Subcutaneous abdominal adipose tissue (tissue), 5 donors: Measurements from ENCODE around the gene RBFOX1.

ENCODE experiments used
- H3K27ac ChIP-seq: one replicate; pipeline ENCODE4 v1.7.0; 2013; ENCODE audit warnings: low read depth, mild to moderate bottlenecking, inconsistent platforms, low read length, moderate library complexity
- H3K27me3 ChIP-seq, 5 donors: one replicate each; pipeline ENCODE4 v1.7.0; 2013; ENCODE audit warnings: low read length in 5 of 5, inconsistent platforms in 1 of 5; ENCODE audit not compliant: control insufficient read depth in 5 of 5, insufficient read depth in 4 of 5
- H3K36me3 ChIP-seq, 5 donors: one replicate each; pipeline ENCODE4 v1.7.0; 2013; ENCODE audit warnings: low read length in 5 of 5; ENCODE audit not compliant: control insufficient read depth in 5 of 5, insufficient read depth in 5 of 5
- H3K4me1 ChIP-seq, 5 donors: one replicate each; pipeline ENCODE4 v1.7.0; 2013; ENCODE audit warnings: low read length in 5 of 5, mild to moderate bottlenecking in 3 of 5, moderate library complexity in 1 of 5; ENCODE audit not compliant: control insufficient read depth in 5 of 5, insufficient read depth in 5 of 5
- H3K4me3 ChIP-seq, 5 donors: one replicate each; pipeline ENCODE4 v1.7.0; 2013; ENCODE audit warnings: low read length in 5 of 5, low read depth in 1 of 5
- H3K9ac ChIP-seq, 5 donors: one replicate each; pipeline ENCODE4 v1.7.0; 2013; ENCODE audit warnings: low read length in 5 of 5, mild to moderate bottlenecking in 4 of 5, moderate library complexity in 3 of 5
- H3K9me3 ChIP-seq, 5 donors: one replicate each; pipeline ENCODE4 v1.7.0; 2013; ENCODE audit warnings: low read length in 5 of 5; ENCODE audit not compliant: control insufficient read depth in 5 of 5
- donor health status: healthy.
- donor health status: healthy.
- donor health status: healthy.
- donor health status: healthy.
- donor health status: healthy.

RBFOX1 gene

GRCh38 chr16:7400117-7400890, 67.7 kb downstream of the RBFOX1 start:
- Histone ChIP-seq H3K4me3 (no peak overlapping the region), H3K9ac (no peak overlapping the region), H3K27ac (no peak overlapping the region), H3K27me3 (peaks cover 0 to 4% (median 0%) of the 10 kb centered on the region in 5 donors), H3K4me1 (no peaks in the 10 kb centered on the region), H3K36me3 (no peaks in the 10 kb centered on the region), H3K9me3 (no peaks in the 10 kb centered on the region)

GRCh38 chr16:7404217-7404616, 71.6 kb downstream of the RBFOX1 start:
- no peak overlapping the region for H3K27ac ChIP-seq
- H3K27me3 ChIP-seq, result peaks cover 0 to 8% (median 0%) of the 10 kb centered on the region in 5 donors
- peaks cover 0 to 5% (median 0%) of the 10 kb centered on the region in 5 donors for H3K9me3 ChIP-seq
- no peak overlapping the region for H3K9ac ChIP-seq
- H3K36me3 ChIP-seq, result no peaks in the 10 kb centered on the region
- H3K4me3 ChIP-seq, result no peak overlapping the region
- no peaks in the 10 kb centered on the region for H3K4me1 ChIP-seq

- Histone ChIP-seq H3K4me3 (no peak overlapping the region), H3K9me3 (peaks cover 0 to 5% (median 0%) of the 10 kb centered on the region in 5 donors), H3K4me1 (no peaks in the 10 kb centered on the region), H3K27me3 (peaks cover 0 to 8% (median 0%) of the 10 kb centered on the region in 5 donors), H3K27ac (no peak overlapping the region), H3K9ac (no peak overlapping the region), H3K36me3 (no peaks in the 10 kb centered on the region)
These were observed 72.5 kb downstream of the RBFOX1 start for GRCh38 chr16:7405166-7405565.

- peaks cover 0 to 8% (median 0%) of the 10 kb centered on the region in 5 donors for H3K27me3 ChIP-seq
- H3K4me3 ChIP-seq, result no peak overlapping the region
- no peak overlapping the region for H3K9ac ChIP-seq
- no peaks in the 10 kb centered on the region for H3K4me1 ChIP-seq
- H3K9me3 ChIP-seq, result peaks cover 0 to 7% (median 0%) of the 10 kb centered on the region in 5 donors
- H3K27ac ChIP-seq, result no peak overlapping the region
- H3K36me3 ChIP-seq, result no peaks in the 10 kb centered on the region
These were observed 76.2 kb downstream of the RBFOX1 start for GRCh38 chr16:7408700-7409365.

- no peak overlapping the region for H3K9ac ChIP-seq
- H3K4me1 ChIP-seq, result no peaks in the 10 kb centered on the region
- no peaks in the 10 kb centered on the region for H3K36me3 ChIP-seq
- H3K9me3 ChIP-seq, result peaks cover 0 to 2% (median 0%) of the 10 kb centered on the region in 5 donors
- no peak overlapping the region for H3K4me3 ChIP-seq
- H3K27me3 ChIP-seq, result no peaks in the 10 kb centered on the region
- no peak overlapping the region for H3K27ac ChIP-seq
These were observed 86.8 kb downstream of the RBFOX1 start for GRCh38 chr16:7419441-7419840.

- Histone ChIP-seq H3K9me3 (peaks cover 0 to 2% (median 0%) of the 10 kb centered on the region in 5 donors), H3K27me3 (no peaks in the 10 kb centered on the region), H3K27ac (no peak overlapping the region), H3K9ac (no peak overlapping the region), H3K4me1 (no peaks in the 10 kb centered on the region), H3K4me3 (no peak overlapping the region), H3K36me3 (no peaks in the 10 kb centered on the region)
These were observed 87.4 kb downstream of the RBFOX1 start for GRCh38 chr16:7420079-7420478.

- Histone ChIP-seq H3K9ac (no peak overlapping the region), H3K4me3 (no peak overlapping the region), H3K27ac (no peak overlapping the region), H3K4me1 (no peaks in the 10 kb centered on the region), H3K36me3 (no peaks in the 10 kb centered on the region), H3K27me3 (no peaks in the 10 kb centered on the region), H3K9me3 (peaks cover 0 to 2% (median 0%) of the 10 kb centered on the region in 5 donors)
These were observed 88.2 kb downstream of the RBFOX1 start for GRCh38 chr16:7420843-7421242.

GRCh38 chr16:7421578-7421977, 88.9 kb downstream of the RBFOX1 start:
- Histone ChIP-seq H3K4me1 (no peaks in the 10 kb centered on the region), H3K4me3 (no peak overlapping the region), H3K27me3 (no peaks in the 10 kb centered on the region), H3K9me3 (peaks cover 0 to 3% (median 2%) of the 10 kb centered on the region in 5 donors), H3K36me3 (no peaks in the 10 kb centered on the region), H3K27ac (no peak overlapping the region), H3K9ac (no peak overlapping the region)

GRCh38 chr16:7422036-7422888, 89.6 kb downstream of the RBFOX1 start:
- Histone ChIP-seq H3K27me3 (no peaks in the 10 kb centered on the region), H3K9me3 (peaks cover 0 to 6% (median 3%) of the 10 kb centered on the region in 5 donors), H3K9ac (no peak overlapping the region), H3K4me1 (no peaks in the 10 kb centered on the region), H3K4me3 (no peak overlapping the region), H3K27ac (no peak overlapping the region), H3K36me3 (no peaks in the 10 kb centered on the region)
